Neuronal stem cell (in vitro differentiated cells): Measurements from ENCODE around the gene DEPDC5.
A peak's percentile ranks its signal among the peaks of the same experiment; 100 is the strongest.

Experiments
- DNase-seq: peaks from one replicate; pipeline ENCODE4 v3.0.0-alpha.2; 2013; ENCODE audit warnings: low spot score
- H2AFZ ChIP-seq: one replicate; pipeline ENCODE4 v1.6.1; 2013; ENCODE audit warnings: mild to moderate bottlenecking, low read length, inconsistent platforms
- H2AK5ac ChIP-seq: 2 replicates; pipeline ENCODE4 v1.6.1; 2013; ENCODE audit warnings: low read depth, mild to moderate bottlenecking, inconsistent platforms, low read length, moderate library complexity, mixed read lengths
- H2BK120ac ChIP-seq: 2 replicates; pipeline ENCODE4 v1.6.1; 2013; ENCODE audit warnings: low read depth, mild to moderate bottlenecking, inconsistent platforms, low read length, moderate library complexity, mixed read lengths
- H2BK12ac ChIP-seq: one replicate; pipeline ENCODE4 v1.6.1; 2013; ENCODE audit warnings: low read length, inconsistent platforms
- H2BK15ac ChIP-seq: 2 replicates; pipeline ENCODE4 v1.6.1; 2013; ENCODE audit warnings: mild to moderate bottlenecking, low read length, inconsistent platforms, mixed read lengths
- H2BK5ac ChIP-seq: one replicate; pipeline ENCODE4 v1.6.1; 2013; ENCODE audit warnings: inconsistent platforms, mild to moderate bottlenecking, low read length, moderate library complexity
- H3K14ac ChIP-seq: one replicate; pipeline ENCODE4 v1.6.1; 2013; ENCODE audit warnings: low read length, inconsistent platforms
- H3K18ac ChIP-seq: 2 replicates; pipeline ENCODE4 v1.6.1; 2013; ENCODE audit warnings: low read length, inconsistent platforms
- H3K23ac ChIP-seq: 2 replicates; pipeline ENCODE4 v1.6.1; 2013; ENCODE audit warnings: low read depth, mild to moderate bottlenecking, mixed read lengths, low read length, inconsistent platforms; ENCODE audit not compliant: poor library complexity
- H3K27ac ChIP-seq: replicated peaks from 3 replicates; pipeline ENCODE4 v1.5.1; 2013; ENCODE audit warnings: low read length, inconsistent platforms
- H3K27me3 ChIP-seq, 3 experiments: 2 replicates each; pipeline ENCODE4 v1.6.1; 2013; ENCODE audit warnings: low read length in 3 of 3, mild to moderate bottlenecking in 2 of 3, inconsistent platforms in 1 of 3, low read depth in 1 of 3, mixed read lengths in 1 of 3, moderate library complexity in 1 of 3; ENCODE audit not compliant: control insufficient read depth in 3 of 3, insufficient read depth in 3 of 3
- H3K36me3 ChIP-seq, 2 donors: replicated peaks in 1 of 2; 2 replicates each; pipeline ENCODE4 v1.6.1; 2013; ENCODE audit warnings: low read length in 2 of 2; ENCODE audit not compliant: control insufficient read depth in 2 of 2, insufficient read depth in 2 of 2
- H3K4ac ChIP-seq: 2 replicates; pipeline ENCODE4 v1.6.1; 2013; ENCODE audit warnings: inconsistent platforms, mild to moderate bottlenecking, low read length, moderate library complexity
- H3K4me1 ChIP-seq, 2 donors: 1 replicate in 1 of 2; 2 replicates in 1 of 2; pipeline ENCODE4 v1.6.1; 2013; ENCODE audit warnings: low read length in 2 of 2, low read depth in 1 of 2; ENCODE audit not compliant: control insufficient read depth in 2 of 2, insufficient read depth in 1 of 2
- H3K4me2 ChIP-seq: one replicate; pipeline ENCODE4 v1.6.1; 2013; ENCODE audit warnings: mild to moderate bottlenecking, low read length, inconsistent platforms; ENCODE audit not compliant: insufficient read depth, poor library complexity, severe bottlenecking
- H3K4me3 ChIP-seq, 2 donors: 2 replicates each; pipeline ENCODE4 v1.5.1; 2013; ENCODE audit warnings: low read length in 2 of 2, mild to moderate bottlenecking in 2 of 2, inconsistent platforms in 1 of 2, moderate library complexity in 1 of 2
- H3K79me1 ChIP-seq: one replicate; pipeline ENCODE4 v1.6.1; 2013; ENCODE audit warnings: low read depth, mild to moderate bottlenecking, inconsistent platforms, low read length, moderate library complexity
- H3K9ac ChIP-seq: one replicate; pipeline ENCODE4 v1.6.1; 2013; ENCODE audit warnings: mild to moderate bottlenecking, low read depth, low read length, inconsistent platforms; ENCODE audit not compliant: poor library complexity
- H3K9me3 ChIP-seq, 2 donors: replicated peaks in 1 of 2; 2 replicates each; pipeline versions ENCODE3 to v1.6.1; 2013; ENCODE audit warnings: low read length in 2 of 2, mild to moderate bottlenecking in 2 of 2, inconsistent platforms in 1 of 2, low read depth in 1 of 2, mixed read lengths in 1 of 2, moderate library complexity in 1 of 2; ENCODE audit not compliant: control insufficient read depth in 2 of 2, insufficient read depth in 1 of 2
- H4K8ac ChIP-seq: one replicate; pipeline ENCODE4 v1.6.1; 2013; ENCODE audit warnings: low read depth, mild to moderate bottlenecking, inconsistent platforms, low read length, moderate library complexity
- H4K91ac ChIP-seq: one replicate; pipeline ENCODE4 v1.6.1; 2013; ENCODE audit warnings: low read length, low read depth, mild to moderate bottlenecking, inconsistent platforms; ENCODE audit not compliant: poor library complexity
- WGBS, 2 donors: extraction: QIAGEN DNeasy Blood & Tissue Kit; methylation state at CpG; one replicate each; pipeline ENCODE4 v1.1.7; 2013; ENCODE audit warnings: missing lambda C conversion rate in 2 of 2, mixed read lengths in 1 of 2; ENCODE audit not compliant: insufficient read length in 2 of 2, insufficient replicate concordance in 1 of 2; ENCODE audit errors: extremely low coverage in 2 of 2; 5-methylcytosine and 5-hydroxymethylcytosine counted together

Gene DEPDC5

GRCh38 chr22:31747441-31747840 lies 6.4 kb upstream of the DEPDC5 start:
- Histone ChIP-seq H3K27me3 (no peaks in the 10 kb centered on the region), H3K23ac (no peak overlapping the region), H3K4me1 (peaks cover 4 to 8% of the 10 kb centered on the region in 2 donors), H3K79me1 (peaks cover 2% of the 10 kb centered on the region), H3K9me3 (no peaks in the 10 kb centered on the region), H3K4me3 (no peak overlapping the region), H3K4me2 (no peak overlapping the region), H2BK5ac (no peak overlapping the region), H3K9ac (no peak overlapping the region), H3K36me3 (peaks cover 0 to 39% of the 10 kb centered on the region in 2 donors), H3K4ac (no peak overlapping the region), H4K8ac (no peak overlapping the region), H4K91ac (no peak overlapping the region), H2BK120ac (no peak overlapping the region), H3K14ac (no peak overlapping the region), H3K27ac (peak overlapping the region; percentile 75), H2AK5ac (no peak overlapping the region), H2AFZ (no peak overlapping the region), H2BK12ac (no peak overlapping the region), H3K18ac (no peak overlapping the region), H2BK15ac (no peak overlapping the region)
- WGBS, 2 donors: no CpG with 5 or more reads among the region's 4 CpGs
- DNase-seq: no peak

- H3K9me3 ChIP-seq: no peaks in the 10 kb centered on the region
These were observed 5.3 kb upstream of the DEPDC5 start for GRCh38 chr22:31748490-31748889.

GRCh38 chr22:31749636-31750364 lies 4.0 kb upstream of the DEPDC5 start, which contains the start of gene PRR14L:
TSS of gene PRR14L (minus strand) at chr22:31750132. CDS start at chr22:31738860, 11,272 bp downstream.
- H3K36me3 ChIP-seq: peaks cover 0 to 20% of the 10 kb centered on the region in 2 donors
- no peaks in the 10 kb centered on the region for H3K9me3 ChIP-seq
- peak within 1 kb of the TSS; percentile 82 to 96 for H3K4me3 ChIP-seq
- no CpG with 5 or more reads among the region's 62 CpGs for WGBS, 2 donors
- H3K14ac ChIP-seq: no peak within 1 kb of the TSS
- peak within 1 kb of the TSS; percentile 70 for H3K23ac ChIP-seq
- peak within 1 kb of the TSS; percentile 1 for H2BK5ac ChIP-seq
- H3K18ac ChIP-seq: peak within 1 kb of the TSS; percentile 86
- no peaks in the 10 kb centered on the region for H3K79me1 ChIP-seq
- no peak within 1 kb of the TSS for H2BK120ac ChIP-seq
- DNase-seq: peak; percentile 97
- no peak within 1 kb of the TSS for H3K4ac ChIP-seq
- H2AFZ ChIP-seq: peak within 1 kb of the TSS; percentile 91
- H4K91ac ChIP-seq: no peak within 1 kb of the TSS
- H2BK12ac ChIP-seq: no peak within 1 kb of the TSS
- peak within 1 kb of the TSS; percentile 90 for H3K9ac ChIP-seq
- no peaks in the 10 kb centered on the region for H3K27me3 ChIP-seq
- no peak within 1 kb of the TSS for H2AK5ac ChIP-seq
- peak within 1 kb of the TSS; percentile 38 for H2BK15ac ChIP-seq
- peaks cover 9 to 21% of the 10 kb centered on the region in 2 donors for H3K4me1 ChIP-seq
- peak within 1 kb of the TSS; percentile 55 for H3K4me2 ChIP-seq
- no peak within 1 kb of the TSS for H4K8ac ChIP-seq
- peak within 1 kb of the TSS; percentile 94 for H3K27ac ChIP-seq

More at GRCh38 chr22:31748490-31748889, 5.3 kb upstream of the DEPDC5 start:
- Histone ChIP-seq H2AFZ (no peak overlapping the region), H3K9ac (no peak overlapping the region), H3K36me3 (peaks cover 0 to 31% of the 10 kb centered on the region in 2 donors), H3K27me3 (no peaks in the 10 kb centered on the region), H3K4me1 (peaks cover 7 to 14% of the 10 kb centered on the region in 2 donors), H2AK5ac (no peak overlapping the region), H3K18ac (no peak overlapping the region), H3K4me2 (peak overlapping the region; percentile 58), H3K4ac (no peak overlapping the region), H3K79me1 (peaks cover 2% of the 10 kb centered on the region), H2BK5ac (no peak overlapping the region), H3K27ac (peak overlapping the region; percentile 75), H4K8ac (no peak overlapping the region), H3K14ac (no peak overlapping the region), H3K4me3 (peak overlapping the region in 1 of 2 donors; percentile 82), H4K91ac (no peak overlapping the region), H2BK12ac (no peak overlapping the region), H2BK15ac (no peak overlapping the region), H3K23ac (no peak overlapping the region), H2BK120ac (no peak overlapping the region)
- no CpG with 5 or more reads among the region's 2 CpGs for WGBS, 2 donors
- no peak for DNase-seq
